Adrenal gland (tissue), 12 donors: ENCODE results near the gene KXD1. TPM values are rescaled to one million over a fixed set of nuclear protein-coding genes. Genes with fewer than 3 reads are reported as not detected.

Experiments used
- DNase-seq, 7 donors: peaks; one replicate each; pipeline ENCODE4 v3.0.0-alpha.2; 2019 to 2020
- H3K27ac ChIP-seq, 5 donors: fragments of 200-600 bp; sonication (generic) in 4 of 5; 1 replicate in 3 of 5; 2 replicates in 2 of 5; pipeline versions ENCODE4 v1.5.1 to v1.8.0; 2016 to 2020; ENCODE audit warnings: mild to moderate bottlenecking in 1 of 5
- H3K27me3 ChIP-seq: fragments of 200-600 bp; 2 replicates; pipeline ENCODE4 v1.8.0; 2021
- H3K36me3 ChIP-seq, 2 donors: fragments of 200-600 bp; replicated peaks in 1 of 2; 1 replicate in 1 of 2; 2 replicates in 1 of 2; pipeline versions ENCODE4 v1.5.1 to v1.8.0; 2018 to 2022
- H3K4me1 ChIP-seq, 2 donors: fragments of 200-600 bp; replicated peaks in 1 of 2; 1 replicate in 1 of 2; 2 replicates in 1 of 2; pipeline versions ENCODE4 v1.5.1 to v1.8.0; 2018 to 2021
- H3K4me3 ChIP-seq, 4 donors: fragments of 200-600 bp; sonication (generic) in 3 of 4; one replicate each; pipeline ENCODE4 v1.5.1; 2016 to 2018
- H3K9me3 ChIP-seq, 3 donors: fragments of 200-600 bp; sonication (generic) in 1 of 3; replicated peaks in 1 of 3; 1 replicate in 2 of 3; 2 replicates in 1 of 3; pipeline versions ENCODE4 v1.5.1 to v1.8.0; 2016 to 2021
- POLR2A ChIP-seq, 2 donors: fragments of 450-650 bp; IDR thresholded peaks; one replicate each; pipeline ENCODE4 v1.6.1; 2017; ENCODE audit warnings: antibody characterized with exemption in 2 of 2, mild to moderate bottlenecking in 2 of 2, moderate library complexity in 1 of 2
- WGBS, 4 donors: extraction: QIAGEN DNeasy Blood & Tissue Kit in 2 of 4; methylation state at CpG; one replicate each; pipeline versions ENCODE4 v1.1.5 to v1.1.7; 2013 to 2017; 5-methylcytosine and 5-hydroxymethylcytosine counted together
- intact Hi-C, 2 donors: fragments of 100-400 bp; cut with DNase I; formaldehyde crosslinking; loops; one replicate each; pipeline versions ENCODE4 v1.14.1 to v1.15.0; 2022 to 2023
- polyA plus RNA-seq, 3 donors: library from polyadenylated mRNA; stranded (reverse); fragments of 200-250 nt in 2 of 3; fragments of 350-450 nt in 1 of 3; fragmentation: Illumina TruSeq in 1 of 3; extraction: RNeasy Lipid Tissue Mini Kit (QIAGEN cat#74804) in 1 of 3; gene quantifications; one replicate each; pipeline ENCODE4 v1.2.3, GENCODE V29; 2013 to 2014
- total RNA-seq, 9 donors: library from RNA; depleted of rRNA in 4 of 9; stranded (reverse); fragments of >200 nt in 4 of 9; fragments of 120-200 nt in 1 of 9; fragmentation: NEBNext Ultra II Directional in 1 of 9; extraction: Animal tissue kit (Norgen Biotek cat#: 25700) in 1 of 9; gene quantifications; one replicate each; pipeline versions ENCODE4 v1.1.0 to v1.2.4, GENCODE V29; 2013 to 2023
- TF ChIP-seq, protein P1 (sequence below), 6 experiments: fragments of 450-650 bp in 4 of 6; fragments of 200-600 bp in 2 of 6; sonication (generic) in 1 of 6; IDR thresholded peaks; 1 replicate in 5 of 6; 2 replicates in 1 of 6; pipeline versions ENCODE4 v1.5.1 to v1.8.0; 2016 to 2021; ENCODE audit warnings: antibody characterized with exemption in 6 of 6, mild to moderate bottlenecking in 2 of 6, moderate library complexity in 1 of 6
- donor health status: healthy with polysubstance abuse.
- donor health status: Bipolar disorder and iron deficiency.
- donor health status: DM: yes; HTN: yes; CAD: no.
- donor health status: DM: no; HTN: no; CAD: no.
- donor health status: DM: no; HTN: no; CAD: no.
- donor health status: DM: yes; HTN: yes; CAD: no.

KXD1 gene
- total and polyA plus RNA-seq, 12 donors = 57.7 to 165 (median 82.5) TPM

DNA sequence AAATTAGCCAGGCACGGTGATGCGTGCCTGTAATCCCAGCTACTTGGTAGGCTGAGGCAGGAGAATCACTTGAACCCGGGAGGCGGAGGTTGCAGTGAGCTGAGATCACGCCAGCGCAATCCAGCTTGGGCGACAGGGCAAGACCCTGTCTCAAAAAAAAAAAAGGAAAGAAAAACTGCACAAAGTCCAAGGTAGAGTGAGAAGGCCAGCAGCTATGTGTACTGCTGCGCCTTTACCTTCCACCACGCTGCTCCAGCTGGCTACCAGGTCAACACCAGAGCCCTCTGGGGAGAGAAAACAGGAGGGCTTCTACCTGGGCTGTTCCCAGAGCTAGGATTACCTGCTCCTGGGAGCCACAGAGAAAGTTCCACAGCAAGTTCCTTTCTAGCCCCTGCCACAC is 39.0 kb upstream of the KXD1 start:
- WGBS, 4 donors = 95 to 97% (median 96%) methylated on average over 9 of the region's 9 CpGs
- Histone ChIP-seq H3K27me3 (no peaks in the 10 kb centered on the region), H3K27ac (peak overlapping the region in 2 of 5 donors; percentile 27 to 96), H3K4me3 (no peak overlapping the region), H3K4me1 (peaks cover 34 to 63% of the 10 kb centered on the region in 2 donors), H3K36me3 (no peaks in the 10 kb centered on the region), H3K9me3 (no peaks in the 10 kb centered on the region)
- intact Hi-C loops = loop anchor here (5.0 to 10.0 kb wide), 2 partner anchors 51 to 54 kb away; no protein-coding TSS in a partner anchor
- TF ChIP-seq POLR2A (IDR thresholded peaks at IDR 0.05) = no peak
- TF ChIP-seq, protein P1, sequence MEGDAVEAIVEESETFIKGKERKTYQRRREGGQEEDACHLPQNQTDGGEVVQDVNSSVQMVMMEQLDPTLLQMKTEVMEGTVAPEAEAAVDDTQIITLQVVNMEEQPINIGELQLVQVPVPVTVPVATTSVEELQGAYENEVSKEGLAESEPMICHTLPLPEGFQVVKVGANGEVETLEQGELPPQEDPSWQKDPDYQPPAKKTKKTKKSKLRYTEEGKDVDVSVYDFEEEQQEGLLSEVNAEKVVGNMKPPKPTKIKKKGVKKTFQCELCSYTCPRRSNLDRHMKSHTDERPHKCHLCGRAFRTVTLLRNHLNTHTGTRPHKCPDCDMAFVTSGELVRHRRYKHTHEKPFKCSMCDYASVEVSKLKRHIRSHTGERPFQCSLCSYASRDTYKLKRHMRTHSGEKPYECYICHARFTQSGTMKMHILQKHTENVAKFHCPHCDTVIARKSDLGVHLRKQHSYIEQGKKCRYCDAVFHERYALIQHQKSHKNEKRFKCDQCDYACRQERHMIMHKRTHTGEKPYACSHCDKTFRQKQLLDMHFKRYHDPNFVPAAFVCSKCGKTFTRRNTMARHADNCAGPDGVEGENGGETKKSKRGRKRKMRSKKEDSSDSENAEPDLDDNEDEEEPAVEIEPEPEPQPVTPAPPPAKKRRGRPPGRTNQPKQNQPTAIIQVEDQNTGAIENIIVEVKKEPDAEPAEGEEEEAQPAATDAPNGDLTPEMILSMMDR (IDR thresholded peaks at IDR 0.05) = no peak
- no peak for DNase-seq

DNA sequence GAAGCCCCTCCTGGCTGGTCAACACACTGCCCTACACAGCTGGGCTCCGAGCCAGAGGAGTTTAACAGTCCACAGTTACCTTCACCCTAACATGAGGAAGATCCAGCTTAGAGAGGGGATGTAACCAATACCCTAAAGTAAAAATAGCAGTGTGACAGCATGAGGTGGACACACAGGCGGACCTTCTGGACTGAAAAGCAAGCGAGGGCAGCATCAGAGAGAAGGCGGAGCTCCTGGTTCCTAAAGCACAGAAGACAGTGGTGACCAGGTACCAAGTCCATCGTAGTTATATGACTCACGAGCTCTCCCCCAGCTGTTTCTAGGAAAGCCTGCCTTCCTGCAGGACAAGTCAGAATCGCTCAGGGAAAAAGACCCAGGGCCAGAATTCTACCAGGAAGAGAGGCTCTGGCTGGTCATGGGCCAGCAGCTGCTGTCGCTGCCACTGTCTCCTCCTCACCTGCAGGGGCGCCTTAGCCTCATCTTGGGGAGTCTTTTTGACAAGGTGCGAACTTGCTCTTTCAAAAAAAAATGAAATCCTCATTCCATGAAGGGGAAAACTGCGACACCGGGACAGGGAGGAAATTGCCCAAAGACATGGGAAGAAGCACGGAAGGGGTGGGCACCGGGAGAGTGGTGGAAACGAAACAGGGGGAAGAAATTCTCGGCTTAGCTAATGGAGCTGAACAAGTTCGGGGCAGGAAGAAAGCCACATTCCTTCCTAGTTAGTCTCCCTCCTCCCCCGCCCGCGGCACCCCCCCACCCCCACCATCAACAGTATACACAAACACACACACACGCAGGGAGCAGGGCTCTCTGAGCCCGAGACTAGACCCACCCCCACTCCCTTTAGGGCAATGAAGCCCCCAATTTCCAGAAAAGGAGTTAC is 37.5 kb upstream of the KXD1 start:
- intact Hi-C loops = loop anchor here (5.0 to 10.0 kb wide), 2 partner anchors 53 to 55 kb away; no protein-coding TSS in a partner anchor
- DNase-seq = peak in 6 of 7 donors; percentile 75 to 85 (median 77)
- TF ChIP-seq, protein P1 (IDR thresholded peaks at IDR 0.05) = peak; percentile 35 to 72 (median 62)
- peak in 1 of 2 donors; percentile 33 for TF ChIP-seq POLR2A (IDR thresholded peaks at IDR 0.05)
- Histone ChIP-seq H3K27ac (peak overlapping the region; percentile 54 to 96 (median 88)), H3K9me3 (no peaks in the 10 kb centered on the region), H3K4me1 (peaks cover 22 to 48% of the 10 kb centered on the region in 2 donors), H3K27me3 (no peaks in the 10 kb centered on the region), H3K36me3 (no peaks in the 10 kb centered on the region), H3K4me3 (peak overlapping the region in 3 of 4 donors; percentile 32 to 94 (median 87))
- WGBS, 4 donors = 7 to 12% (median 9%) methylated on average over 21 to 22 of the region's 22 CpGs

DNA sequence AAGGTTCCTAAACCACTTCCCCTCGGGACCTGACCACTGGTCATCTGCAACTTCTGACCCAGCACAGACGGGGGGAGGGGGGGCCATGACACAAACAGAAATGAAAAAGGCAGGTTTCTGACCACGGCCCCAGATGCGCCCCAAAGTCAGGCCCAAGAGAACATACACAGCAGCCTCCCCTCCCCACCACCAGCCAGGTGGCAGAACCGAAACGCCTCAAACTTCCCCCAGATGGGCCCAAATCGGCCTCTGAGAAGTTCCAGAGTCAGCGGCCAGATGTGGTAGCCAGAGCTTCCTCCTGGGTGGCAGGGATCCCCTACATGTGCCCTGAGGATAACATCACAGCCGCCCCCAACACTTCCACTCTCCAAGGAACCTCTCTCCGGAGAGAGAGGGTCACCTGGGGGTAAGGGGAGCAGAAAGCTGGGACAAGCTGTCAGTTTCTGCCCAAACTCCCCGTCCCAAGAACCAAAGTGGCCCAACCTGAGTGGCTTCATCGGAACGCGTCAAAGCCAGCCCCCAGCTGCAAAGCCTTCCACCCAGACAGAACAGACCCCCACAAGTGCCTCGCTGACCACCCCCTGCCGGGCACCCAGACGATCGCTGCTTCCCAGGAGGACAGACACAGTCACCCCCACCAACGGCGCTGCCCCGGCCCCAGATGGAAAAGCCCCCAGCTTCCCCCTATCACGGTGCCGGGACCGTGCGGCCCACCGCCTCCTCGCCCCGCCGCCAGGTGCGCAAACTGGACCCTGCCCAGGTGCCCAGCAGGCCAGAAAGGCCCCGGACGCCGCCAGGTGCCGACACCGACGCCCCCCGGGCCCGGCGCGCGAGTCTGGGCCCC is 36.6 kb upstream of the KXD1 start:
- H3K4me1 ChIP-seq = peaks cover 16 to 39% of the 10 kb centered on the region in 2 donors

More for the DNA sequence above, 36.6 kb upstream of the KXD1 start:
- H3K36me3 ChIP-seq = no peaks in the 10 kb centered on the region
- H3K27me3 ChIP-seq = no peaks in the 10 kb centered on the region
- intact Hi-C loops = no loop called here
- 0 to 1% (median 0%) methylated on average over 1 to 41 of the region's 41 CpGs for WGBS, 4 donors
- TF ChIP-seq, protein P1 (IDR thresholded peaks at IDR 0.05) = peak in 1 of 6 experiments; percentile 5
- no peak for TF ChIP-seq POLR2A (IDR thresholded peaks at IDR 0.05)
- peak overlapping the region; percentile 54 to 96 (median 88) for H3K27ac ChIP-seq
- DNase-seq = peak in 5 of 7 donors; percentile 40 to 68 (median 49)
- H3K4me3 ChIP-seq = peak overlapping the region; percentile 21 to 94 (median 60)
- no peaks in the 10 kb centered on the region for H3K9me3 ChIP-seq
